MM.1S (cell line): ENCODE data around the gene IMMP2L.

Experiments
- EZH2 ChIP-seq: fragments of 300-600 bp; sonication (generic); optimal IDR thresholded peaks from 2 replicates; pipeline ENCODE3; 2017; ENCODE audit warnings: low read depth, mild to moderate bottlenecking, antibody characterized with exemption, low read length, mixed read lengths
- EZH2phosphoT487 ChIP-seq: fragments of 300-600 bp; sonication (generic); IDR thresholded peaks from 2 replicates; pipeline ENCODE4 v1.6.1; 2018; ENCODE audit warnings: antibody characterized with exemption, low read length
- TF ChIP-seq, protein P1 (sequence below): fragments of 300-600 bp; sonication (generic); IDR thresholded peaks from 2 replicates; pipeline ENCODE4 v1.5.1; 2016; ENCODE audit warnings: antibody characterized with exemption, low read length, mixed read lengths

DNA sequence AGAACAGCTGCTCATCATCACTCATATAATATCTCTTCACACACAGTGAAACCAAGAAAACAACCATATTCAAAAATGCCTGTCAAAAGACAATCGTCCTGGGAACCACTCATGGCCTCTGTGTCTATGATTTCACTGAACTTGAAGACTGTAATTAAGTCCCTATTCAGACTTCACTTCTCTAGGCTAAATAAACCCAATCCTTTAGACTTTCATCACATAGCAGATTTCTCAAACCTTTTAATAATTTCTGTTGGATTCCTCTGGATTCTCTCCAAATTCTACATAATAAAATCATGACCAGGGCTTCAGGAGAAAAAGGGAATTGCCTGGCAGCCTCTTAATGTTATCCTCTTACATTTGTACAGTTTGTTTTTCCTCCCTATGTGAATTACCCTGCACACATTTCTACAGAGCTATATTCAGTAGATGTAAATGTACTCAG, 270.2 kb downstream of the IMMP2L start:
- TF ChIP-seq, protein P1, sequence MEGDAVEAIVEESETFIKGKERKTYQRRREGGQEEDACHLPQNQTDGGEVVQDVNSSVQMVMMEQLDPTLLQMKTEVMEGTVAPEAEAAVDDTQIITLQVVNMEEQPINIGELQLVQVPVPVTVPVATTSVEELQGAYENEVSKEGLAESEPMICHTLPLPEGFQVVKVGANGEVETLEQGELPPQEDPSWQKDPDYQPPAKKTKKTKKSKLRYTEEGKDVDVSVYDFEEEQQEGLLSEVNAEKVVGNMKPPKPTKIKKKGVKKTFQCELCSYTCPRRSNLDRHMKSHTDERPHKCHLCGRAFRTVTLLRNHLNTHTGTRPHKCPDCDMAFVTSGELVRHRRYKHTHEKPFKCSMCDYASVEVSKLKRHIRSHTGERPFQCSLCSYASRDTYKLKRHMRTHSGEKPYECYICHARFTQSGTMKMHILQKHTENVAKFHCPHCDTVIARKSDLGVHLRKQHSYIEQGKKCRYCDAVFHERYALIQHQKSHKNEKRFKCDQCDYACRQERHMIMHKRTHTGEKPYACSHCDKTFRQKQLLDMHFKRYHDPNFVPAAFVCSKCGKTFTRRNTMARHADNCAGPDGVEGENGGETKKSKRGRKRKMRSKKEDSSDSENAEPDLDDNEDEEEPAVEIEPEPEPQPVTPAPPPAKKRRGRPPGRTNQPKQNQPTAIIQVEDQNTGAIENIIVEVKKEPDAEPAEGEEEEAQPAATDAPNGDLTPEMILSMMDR, result no peak
- TF ChIP-seq EZH2phosphoT487 (no peak), EZH2 (no peak)
